G401 (cell line): Measurements from ENCODE around the gene DBET. TPM values are rescaled to one million over a fixed set of nuclear protein-coding genes. Genes with fewer than 3 reads are reported as not detected.
"Not testable (repeated sequence)": the region's sequence is repeated elsewhere in the genome, so short reads cannot be mapped to it uniquely, and the experiment has no call there.

ENCODE experiments used
- DNase-seq: peaks from one replicate; pipeline ENCODE4 v3.0.0-alpha.2; 2015; ENCODE audit warnings: low spot score
- in situ Hi-C: cut with HindIII; loops from 2 replicates; pipeline ENCODE4 v1.10.0; 2016; ENCODE audit warnings: low sequenced_read_pairs, mixed read lengths
- total RNA-seq: library from RNA; depleted of rRNA; stranded (reverse); fragments of >200 nt; shearing (Covaris generic); gene quantifications from 2 replicates; pipeline ENCODE4 v1.2.3, GENCODE V29; 2014; rRNA removed

The DBET gene
- total RNA-seq, 1 experiment from 2014 or later, result not detected

- in situ Hi-C loops, DNase-seq: not testable (repeated sequence)
Observed at GRCh38 chr4:190112879-190113278, 48.6 kb downstream of the DBET start.

- DNase-seq, in situ Hi-C loops: not testable (repeated sequence)
Observed at GRCh38 chr4:190114991-190115390, 50.7 kb downstream of the DBET start.

Other genes starting within 250 kb of the DBET start
- 37.6 and 42.1 TPM in 2 replicates for gene FRG1, start 123.6 kb upstream of the DBET start, total RNA-seq
- gene FRG2, start 37.2 kb upstream of the DBET start, total RNA-seq, result not detected in 2 replicates
- not detected in 2 replicates for gene DUX4, start 109.3 kb downstream of the DBET start, total RNA-seq